GM23338 (cell line): ENCODE data around the gene TNK2. TPM values are rescaled to one million over a fixed set of nuclear protein-coding genes. Genes with fewer than 3 reads are reported as not detected.

Experiments used
- ATAC-seq: fragments of 200-7000 bp; cut with Tn5 transposase; 3 replicates; pipeline ENCODE4 v1.9.1; 2020
- DNase-seq: peaks from one replicate; pipeline ENCODE4 v3.0.0-alpha.2; 2015; ENCODE audit warnings: low spot score
- H2AFZ ChIP-seq: fragments of 200-600 bp; sonication (generic); 2 replicates; pipeline ENCODE4 v1.8.0; 2016; ENCODE audit warnings: antibody characterized with exemption, mild to moderate bottlenecking, moderate library complexity
- H3F3A ChIP-seq: fragments of 200-600 bp; sonication (generic); replicated peaks from 2 replicates; pipeline ENCODE4 v1.8.0; 2017; ENCODE audit warnings: antibody characterized with exemption, mixed run types, low read depth
- H3K27ac ChIP-seq: fragments of 200-600 bp; sonication (generic); 2 replicates; pipeline ENCODE4 v1.6.1; 2016; ENCODE audit warnings: low read depth
- H3K27me3 ChIP-seq: fragments of 200-600 bp; sonication (generic); 2 replicates; pipeline ENCODE4 v1.8.0; 2016; ENCODE audit warnings: mild to moderate bottlenecking, mixed run types, moderate library complexity; ENCODE audit not compliant: insufficient read depth
- H3K36me3 ChIP-seq: fragments of 200-600 bp; sonication (generic); 2 replicates; pipeline ENCODE4 v1.8.0; 2016; ENCODE audit warnings: mild to moderate bottlenecking; ENCODE audit not compliant: insufficient read depth
- H3K4me1 ChIP-seq: fragments of 200-600 bp; sonication (generic); 2 replicates; pipeline ENCODE4 v1.8.0; 2016; ENCODE audit warnings: mild to moderate bottlenecking, moderate library complexity; ENCODE audit not compliant: insufficient read depth
- H3K4me2 ChIP-seq: fragments of 200-600 bp; sonication (generic); 2 replicates; pipeline ENCODE4 v1.7.1; 2017; ENCODE audit warnings: mixed run types
- H3K4me3 ChIP-seq: fragments of 200-600 bp; sonication (generic); 2 replicates; pipeline ENCODE4 v1.6.1; 2016; ENCODE audit warnings: mixed run types
- H3K79me2 ChIP-seq: fragments of 200-600 bp; sonication (generic); replicated peaks from 2 replicates; pipeline ENCODE4 v1.8.0; 2017; ENCODE audit warnings: mild to moderate bottlenecking; ENCODE audit not compliant: insufficient read depth
- H3K9me2 ChIP-seq: fragments of 200-600 bp; sonication (generic); 2 replicates; pipeline ENCODE4 v1.8.0; 2017; ENCODE audit not compliant: insufficient read depth
- H4K20me1 ChIP-seq: fragments of 200-600 bp; sonication (generic); replicated peaks from 2 replicates; pipeline ENCODE4 v1.8.0; 2017; ENCODE audit warnings: mild to moderate bottlenecking; ENCODE audit not compliant: insufficient read depth
- H3K27ac Mint-ChIP-seq: 2 replicates; pipeline ENCODE4 v1.8.0; 2020; ENCODE audit warnings: inconsistent platforms, mild to moderate bottlenecking, moderate library complexity, mixed read lengths
- H3K27me3 Mint-ChIP-seq: 3 replicates; pipeline ENCODE4 v1.8.0; 2022; ENCODE audit warnings: low read depth, mild to moderate bottlenecking, moderate library complexity, mixed read lengths, inconsistent platforms; ENCODE audit not compliant: insufficient read depth, poor library complexity
- H3K36me3 Mint-ChIP-seq: 3 replicates; pipeline ENCODE4 v1.8.0; 2021; ENCODE audit warnings: low read depth, mild to moderate bottlenecking, inconsistent platforms, moderate library complexity, mixed read lengths
- H3K4me1 Mint-ChIP-seq: 3 replicates; pipeline ENCODE4 v1.8.0; 2020; ENCODE audit warnings: mild to moderate bottlenecking, inconsistent platforms, mixed read lengths
- H3K4me3 Mint-ChIP-seq: 3 replicates; pipeline ENCODE4 v1.8.0; 2021; ENCODE audit warnings: moderate library complexity, mild to moderate bottlenecking, inconsistent platforms, mixed read lengths
- H3K9me3 Mint-ChIP-seq: 3 replicates; pipeline ENCODE4 v1.8.0; 2020; ENCODE audit warnings: moderate library complexity, mild to moderate bottlenecking, inconsistent platforms, mixed read lengths
- CREB1 ChIP-seq: fragments of 250-450 bp; sonication (Bioruptor Pico); IDR thresholded peaks from 2 replicates; pipeline ENCODE4 v1.5.0; 2020; ENCODE audit warnings: low read depth, mild to moderate bottlenecking, moderate library complexity
- EZH2 ChIP-seq: fragments of 200-600 bp; sonication (generic); IDR thresholded peaks from one replicate; pipeline ENCODE4 v1.8.0; 2017; ENCODE audit warnings: antibody characterized with exemption, mild to moderate bottlenecking, low read depth; ENCODE audit not compliant: unreplicated experiment
- microRNA-seq: library from miRNA; unstranded; fragments of <30 nt; microRNA quantifications from one replicate; pipeline ENCODE4, GENCODE V29; 2017
- polyA plus RNA-seq: library from polyadenylated mRNA; unstranded; fragments of >200 nt; fragmentation: Nextera tagmentation; extraction: Ambion mirVana; gene quantifications from 2 replicates; pipeline ENCODE4 v1.2.1, GENCODE V29; 2016
- small RNA-seq: library from RNA; depleted of rRNA; stranded (forward); fragments of <200 nt; gene quantifications from one replicate; pipeline ENCODE3, GENCODE V24; 2014; ENCODE audit warnings: low replicate concordance
- total RNA-seq: library from RNA; depleted of rRNA; stranded (reverse); fragments of >200 nt; shearing (Covaris generic); gene quantifications from 2 replicates; pipeline ENCODE4 v1.2.3, GENCODE V29; 2014; rRNA removed
- TF ChIP-seq, protein P1 (sequence below), 2 experiments: fragments of 200-600 bp in 1 of 2; sonication (generic) in 1 of 2; conservative IDR thresholded peaks; 2 replicates each; pipeline versions ENCODE4 v1.5.1 to v1.6.1; 2016 to 2017; ENCODE audit warnings: antibody characterized with exemption in 2 of 2, low read depth in 2 of 2, mild to moderate bottlenecking in 2 of 2, moderate library complexity in 1 of 2

Gene TNK2
- total and polyA plus RNA-seq, 2 experiments from 2014 or later = 10.0 to 22.5 TPM

- TF ChIP-seq EZH2 = no peak
- TF ChIP-seq, protein P1, sequence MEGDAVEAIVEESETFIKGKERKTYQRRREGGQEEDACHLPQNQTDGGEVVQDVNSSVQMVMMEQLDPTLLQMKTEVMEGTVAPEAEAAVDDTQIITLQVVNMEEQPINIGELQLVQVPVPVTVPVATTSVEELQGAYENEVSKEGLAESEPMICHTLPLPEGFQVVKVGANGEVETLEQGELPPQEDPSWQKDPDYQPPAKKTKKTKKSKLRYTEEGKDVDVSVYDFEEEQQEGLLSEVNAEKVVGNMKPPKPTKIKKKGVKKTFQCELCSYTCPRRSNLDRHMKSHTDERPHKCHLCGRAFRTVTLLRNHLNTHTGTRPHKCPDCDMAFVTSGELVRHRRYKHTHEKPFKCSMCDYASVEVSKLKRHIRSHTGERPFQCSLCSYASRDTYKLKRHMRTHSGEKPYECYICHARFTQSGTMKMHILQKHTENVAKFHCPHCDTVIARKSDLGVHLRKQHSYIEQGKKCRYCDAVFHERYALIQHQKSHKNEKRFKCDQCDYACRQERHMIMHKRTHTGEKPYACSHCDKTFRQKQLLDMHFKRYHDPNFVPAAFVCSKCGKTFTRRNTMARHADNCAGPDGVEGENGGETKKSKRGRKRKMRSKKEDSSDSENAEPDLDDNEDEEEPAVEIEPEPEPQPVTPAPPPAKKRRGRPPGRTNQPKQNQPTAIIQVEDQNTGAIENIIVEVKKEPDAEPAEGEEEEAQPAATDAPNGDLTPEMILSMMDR (conservative IDR thresholded peaks at IDR 0.05; ENCODE audit: low read depth in 2 of 2) = no peak
These were observed 93.1 kb downstream of the TNK2 start (continued) for GRCh38 chr3:195815169-195815771.

GRCh38 chr3:195813916-195814640 lies 94.3 kb downstream of the TNK2 start:
- Histone ChIP-seq H3K9me2 (no peaks in the 10 kb centered on the region), H3K36me3 (no peaks in the 10 kb centered on the region), H3K4me2 (no peak overlapping the region), H3K27ac (no peak overlapping the region), H3K4me1 (peaks cover 20% of the 10 kb centered on the region; the same call in 1 of the 2 replicates), H3K4me3 (no peak overlapping the region), H3K79me2 (no peaks in the 10 kb centered on the region), H4K20me1 (no peaks in the 10 kb centered on the region), H3F3A (no peaks in the 10 kb centered on the region), H2AFZ (no peak overlapping the region), H3K27me3 (no peaks in the 10 kb centered on the region)
- peaks cover 18% of the 10 kb centered on the region for H3K4me1 Mint-ChIP-seq
- no peaks in the 10 kb centered on the region; the same call in 2 of the 3 replicates for H3K36me3 Mint-ChIP-seq
- no peak overlapping the region for H3K27ac Mint-ChIP-seq
- no peak for TF ChIP-seq CREB1 (CRISPR knock-in tag)
- peaks cover 16% of the 10 kb centered on the region for H3K27me3 Mint-ChIP-seq
- no peaks in the 10 kb centered on the region for H3K9me3 Mint-ChIP-seq
- DNase-seq (no peak), ATAC-seq (no peak)
- no peak overlapping the region for H3K4me3 Mint-ChIP-seq

Small RNAs within 50 kb of the gene (microRNA-seq; reads per million reads assigned to microRNA genes)
- not detected for gene MIR6829

Small RNAs within 50 kb of the gene (small RNA-seq; reads per million reads assigned to genes)
- gene MIR6829 (not detected), gene RNU2-11P (not detected)

Other genes with a start within 250 kb of the TNK2 start
- 0.12 TPM in 1 of 2 replicates, not detected in the other for gene MUC20, start 187.6 kb downstream of the TNK2 start, total RNA-seq
- 0.29 TPM in 1 of 2 replicates, not detected in the other for gene MUC20, start 187.6 kb downstream of the TNK2 start, polyA plus RNA-seq
- 1.3 and 1.6 TPM in 2 replicates for gene MUC4, start 96.6 kb downstream of the TNK2 start, total RNA-seq
- gene MUC4, start 96.6 kb downstream of the TNK2 start, polyA plus RNA-seq = 0.80 and 1.3 TPM in 2 replicates
- gene TFRC, start 173.5 kb upstream of the TNK2 start, total RNA-seq = 179 and 187 TPM in 2 replicates
- gene TFRC, start 173.5 kb upstream of the TNK2 start, polyA plus RNA-seq = 29.3 and 35.5 TPM in 2 replicates